ENCODE data around the gene CADM2. TPM values are rescaled to one million over a fixed set of nuclear protein-coding genes. Genes with fewer than 3 reads are reported as not detected.

CADM2 gene
- total RNA-seq, 1 experiment from 2014 or later: 10.9 TPM

DNA sequence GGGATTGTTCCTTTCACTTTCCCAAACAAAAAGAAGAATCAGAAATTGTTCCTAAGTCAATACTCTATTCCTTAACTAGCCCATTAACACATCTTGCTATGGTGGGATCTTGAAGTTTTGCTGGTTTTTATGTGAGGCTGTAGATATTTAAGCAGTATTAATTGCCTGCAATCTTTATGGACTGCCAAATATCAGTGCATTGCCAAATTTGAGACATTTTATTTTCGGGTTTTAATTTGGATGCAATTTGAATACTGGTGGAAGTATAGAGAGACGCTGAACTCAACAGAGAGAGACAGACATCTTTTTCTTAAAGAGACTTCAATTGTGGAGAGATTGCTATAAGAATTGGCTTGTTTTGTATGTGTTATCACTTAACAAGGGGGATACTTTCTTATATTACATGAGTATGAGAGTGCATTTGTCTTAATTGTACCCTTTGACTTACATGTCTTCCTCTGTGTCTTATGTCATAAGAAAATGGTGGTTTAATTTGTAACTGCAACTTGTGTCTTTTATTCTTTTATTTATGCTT lies 10.0 kb downstream of the CADM2 start:
- H3K9me3 Mint-ChIP-seq: no peaks in the 10 kb centered on the region
- Histone ChIP-seq H3K79me1 (ENCODE audit: insufficient read depth, low read depth, low read length, poor library complexity, severe bottlenecking) (no peaks in the 10 kb centered on the region), H3K4me1 (ENCODE audit: insufficient read depth, low read length) (peaks cover 1% of the 10 kb centered on the region; the same call in 1 of the 2 replicates), H4K5ac (ENCODE audit: insufficient read length, low read depth, low read length) (no peak overlapping the region), H3K18ac (ENCODE audit: insufficient read length, low read depth, low read length) (no peak overlapping the region), H3K27ac (ENCODE audit: insufficient read length, low read depth, low read length) (no peak overlapping the region), H2BK5ac (ENCODE audit: insufficient read length, low read length) (no peak overlapping the region), H3K56ac (ENCODE audit: insufficient read length, low read depth, low read length) (no peak overlapping the region), H2BK12ac (ENCODE audit: insufficient read length, low read depth, low read length) (no peak overlapping the region), H3K27me3 (ENCODE audit: insufficient read depth, low read length) (no peaks in the 10 kb centered on the region), H2BK120ac (ENCODE audit: low read depth, low read length, poor library complexity, severe bottlenecking) (no peak overlapping the region), H4K91ac (ENCODE audit: insufficient read length, low read depth, low read length) (no peak overlapping the region), H2BK20ac (ENCODE audit: low read depth, low read length, poor library complexity, severe bottlenecking) (no peak overlapping the region), H3K9me3 (ENCODE audit: control insufficient read depth, low read depth, low read length) (no peaks in the 10 kb centered on the region), H4K20me1 (ENCODE audit: control insufficient read depth, insufficient read depth, insufficient read length) (no peaks in the 10 kb centered on the region), H2AK5ac (ENCODE audit: insufficient read length, low read length) (no peak overlapping the region), H4K8ac (replicated peaks; ENCODE audit: insufficient read length, low read depth, low read length) (no peak overlapping the region), H3K14ac (ENCODE audit: insufficient read depth, low read length) (no peak overlapping the region), H2BK15ac (ENCODE audit: low read depth, low read length) (no peak overlapping the region), H3K23ac (ENCODE audit: insufficient read length, low read depth, low read length) (no peak overlapping the region), H3K9ac (ENCODE audit: extremely low read depth, insufficient read length, low read length) (no peak overlapping the region), H2AFZ (ENCODE audit: low read length) (no peak overlapping the region), H3K23me2 (ENCODE audit: insufficient read length, low read depth, low read length, poor library complexity, severe bottlenecking) (no peaks in the 10 kb centered on the region), H3K79me2 (ENCODE audit: insufficient read depth, low read length) (peaks cover 3% of the 10 kb centered on the region; the same call in 1 of the 2 replicates), H3K4me2 (ENCODE audit: insufficient read depth, insufficient read length, low read length) (no peak overlapping the region), H3T11ph (ENCODE audit: low read length) (no peak overlapping the region), H3K4ac (ENCODE audit: low read depth, low read length) (no peak overlapping the region)
- H3K36me3 Mint-ChIP-seq (ENCODE audit: insufficient read depth in 1 of 3, low read depth in 3 of 3): no peaks in the 10 kb centered on the region
- no CpG with 5 or more reads among the region's 2 CpGs for WGBS (ENCODE audit: extremely low coverage, insufficient read length, low lambda C conversion rate)
- H3K27ac Mint-ChIP-seq: peak overlapping the region; percentile 5 to 91 (median 84); a peak in 5 of 7 replicates
- H3K4me1 Mint-ChIP-seq: peaks cover 73 to 78% of the 10 kb centered on the region in 2 experiments
- DNase-seq: no peak
- H3K4me3 Mint-ChIP-seq: no peak overlapping the region; a peak in 1 of 5 replicates
- TF ChIP-seq, protein P1, sequence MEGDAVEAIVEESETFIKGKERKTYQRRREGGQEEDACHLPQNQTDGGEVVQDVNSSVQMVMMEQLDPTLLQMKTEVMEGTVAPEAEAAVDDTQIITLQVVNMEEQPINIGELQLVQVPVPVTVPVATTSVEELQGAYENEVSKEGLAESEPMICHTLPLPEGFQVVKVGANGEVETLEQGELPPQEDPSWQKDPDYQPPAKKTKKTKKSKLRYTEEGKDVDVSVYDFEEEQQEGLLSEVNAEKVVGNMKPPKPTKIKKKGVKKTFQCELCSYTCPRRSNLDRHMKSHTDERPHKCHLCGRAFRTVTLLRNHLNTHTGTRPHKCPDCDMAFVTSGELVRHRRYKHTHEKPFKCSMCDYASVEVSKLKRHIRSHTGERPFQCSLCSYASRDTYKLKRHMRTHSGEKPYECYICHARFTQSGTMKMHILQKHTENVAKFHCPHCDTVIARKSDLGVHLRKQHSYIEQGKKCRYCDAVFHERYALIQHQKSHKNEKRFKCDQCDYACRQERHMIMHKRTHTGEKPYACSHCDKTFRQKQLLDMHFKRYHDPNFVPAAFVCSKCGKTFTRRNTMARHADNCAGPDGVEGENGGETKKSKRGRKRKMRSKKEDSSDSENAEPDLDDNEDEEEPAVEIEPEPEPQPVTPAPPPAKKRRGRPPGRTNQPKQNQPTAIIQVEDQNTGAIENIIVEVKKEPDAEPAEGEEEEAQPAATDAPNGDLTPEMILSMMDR (conservative IDR thresholded peaks at IDR 0.05): no peak
- no peaks in the 10 kb centered on the region for H3K27me3 Mint-ChIP-seq (ENCODE audit: low read depth)

Data from H9 (cell line).